H9 (cell line): ENCODE data around the gene NMUR2. TPM values are rescaled to one million over a fixed set of nuclear protein-coding genes. Genes with fewer than 3 reads are reported as not detected.

Experiments
- DNase-seq: peaks from one replicate; pipeline ENCODE4 v3.0.0-alpha.2; 2017
- H2AFZ ChIP-seq: one replicate; pipeline ENCODE4 v1.6.1; 2013; ENCODE audit warnings: mild to moderate bottlenecking, low read length, control low read depth, moderate library complexity
- H2AK5ac ChIP-seq: 2 replicates; pipeline ENCODE4 v1.6.1; 2013; ENCODE audit warnings: low read length, control low read depth, mixed read lengths; ENCODE audit not compliant: insufficient read length
- H2BK120ac ChIP-seq: one replicate; pipeline ENCODE4 v1.6.1; 2013; ENCODE audit warnings: low read depth, mild to moderate bottlenecking, low read length, control low read depth, inconsistent platforms; ENCODE audit not compliant: poor library complexity, severe bottlenecking
- H2BK12ac ChIP-seq: 2 replicates; pipeline ENCODE4 v1.6.1; 2013; ENCODE audit warnings: low read length, control low read depth, mixed read lengths, low read depth; ENCODE audit not compliant: insufficient read length
- H2BK15ac ChIP-seq: 2 replicates; pipeline ENCODE4 v1.6.1; 2013; ENCODE audit warnings: low read depth, low read length, control low read depth
- H2BK20ac ChIP-seq: one replicate; pipeline ENCODE4 v1.6.1; 2013; ENCODE audit warnings: low read depth, mild to moderate bottlenecking, low read length, control low read depth, inconsistent platforms; ENCODE audit not compliant: poor library complexity, severe bottlenecking
- H2BK5ac ChIP-seq: 2 replicates; pipeline ENCODE4 v1.6.1; 2013; ENCODE audit warnings: low read length, control low read depth, mixed read lengths; ENCODE audit not compliant: insufficient read length
- H3K14ac ChIP-seq: 2 replicates; pipeline ENCODE4 v1.6.1; 2013; ENCODE audit warnings: low read length, control low read depth; ENCODE audit not compliant: insufficient read depth
- H3K18ac ChIP-seq: 2 replicates; pipeline ENCODE4 v1.6.1; 2013; ENCODE audit warnings: low read depth, mild to moderate bottlenecking, mixed read lengths, low read length, control low read depth; ENCODE audit not compliant: insufficient read length
- H3K23ac ChIP-seq: 2 replicates; pipeline ENCODE4 v1.6.1; 2013; ENCODE audit warnings: low read length, control low read depth, mixed read lengths, low read depth; ENCODE audit not compliant: insufficient read length
- H3K23me2 ChIP-seq: 2 replicates; pipeline ENCODE4 v1.6.1; 2013; ENCODE audit warnings: low read depth, mild to moderate bottlenecking, mixed read lengths, low read length, control low read depth; ENCODE audit not compliant: insufficient read length, poor library complexity, severe bottlenecking
- H3K27ac ChIP-seq: 2 replicates; pipeline ENCODE4 v1.5.1; 2013; ENCODE audit warnings: low read length, control low read depth, mixed read lengths, low read depth; ENCODE audit not compliant: insufficient read length
- H3K27me3 ChIP-seq: 2 replicates; pipeline ENCODE4 v1.6.1; 2013; ENCODE audit warnings: low read length, control low read depth, inconsistent platforms; ENCODE audit not compliant: insufficient read depth
- H3K4ac ChIP-seq: 2 replicates; pipeline ENCODE4 v1.6.1; 2013; ENCODE audit warnings: low read depth, mild to moderate bottlenecking, control low read depth, inconsistent platforms, low read length, moderate library complexity
- H3K4me1 ChIP-seq: 2 replicates; pipeline ENCODE4 v1.6.1; 2013; ENCODE audit warnings: low read length, control low read depth, inconsistent platforms; ENCODE audit not compliant: insufficient read depth
- H3K4me2 ChIP-seq: 2 replicates; pipeline ENCODE4 v1.6.1; 2013; ENCODE audit warnings: low read length, control low read depth, mixed read lengths; ENCODE audit not compliant: insufficient read length, insufficient read depth
- H3K56ac ChIP-seq: 2 replicates; pipeline ENCODE4 v1.6.1; 2013; ENCODE audit warnings: low read depth, mild to moderate bottlenecking, mixed read lengths, low read length, control low read depth; ENCODE audit not compliant: insufficient read length
- H3K79me1 ChIP-seq: 2 replicates; pipeline ENCODE4 v1.6.1; 2013; ENCODE audit warnings: low read depth, mild to moderate bottlenecking, moderate library complexity, low read length, control low read depth, inconsistent platforms; ENCODE audit not compliant: insufficient read depth, poor library complexity, severe bottlenecking
- H3K79me2 ChIP-seq: 2 replicates; pipeline ENCODE4 v1.6.1; 2013; ENCODE audit warnings: low read length, control low read depth, inconsistent platforms; ENCODE audit not compliant: insufficient read depth
- H3K9ac ChIP-seq: 2 replicates; pipeline ENCODE4 v1.6.1; 2013; ENCODE audit warnings: low read length, control low read depth, mixed read lengths; ENCODE audit not compliant: insufficient read length; ENCODE audit errors: extremely low read depth
- H3K9me3 ChIP-seq: one replicate; pipeline ENCODE4 v1.6.1; 2013; ENCODE audit warnings: low read depth, low read length, inconsistent platforms; ENCODE audit not compliant: control insufficient read depth
- H3T11ph ChIP-seq: one replicate; pipeline ENCODE4 v1.6.1; 2013; ENCODE audit warnings: mild to moderate bottlenecking, low read length, control low read depth, inconsistent platforms
- H4K20me1 ChIP-seq: one replicate; pipeline ENCODE4 v1.6.1; 2013; ENCODE audit not compliant: control insufficient read depth, insufficient read length, insufficient read depth
- H4K5ac ChIP-seq: 2 replicates; pipeline ENCODE4 v1.6.1; 2013; ENCODE audit warnings: low read depth, mild to moderate bottlenecking, mixed read lengths, low read length, control low read depth; ENCODE audit not compliant: insufficient read length
- H4K8ac ChIP-seq: replicated peaks from 2 replicates; pipeline ENCODE4 v1.6.1; 2013; ENCODE audit warnings: low read length, control low read depth, mixed read lengths, low read depth; ENCODE audit not compliant: insufficient read length
- H4K91ac ChIP-seq: 2 replicates; pipeline ENCODE4 v1.6.1; 2013; ENCODE audit warnings: low read depth, mild to moderate bottlenecking, moderate library complexity, mixed read lengths, low read length, control low read depth; ENCODE audit not compliant: insufficient read length
- H3K27ac Mint-ChIP-seq, 3 experiments: 2 replicates in 2 of 3; 3 replicates in 1 of 3; pipeline ENCODE4 v1.8.0; 2020 to 2021; ENCODE audit warnings: mixed read lengths in 3 of 3, mild to moderate bottlenecking in 1 of 3, moderate library complexity in 1 of 3
- H3K27me3 Mint-ChIP-seq: 2 replicates; pipeline ENCODE4 v1.8.0; 2021; ENCODE audit warnings: low read depth, mild to moderate bottlenecking, moderate library complexity, mixed read lengths
- H3K36me3 Mint-ChIP-seq, 3 experiments: 2 replicates in 2 of 3; 3 replicates in 1 of 3; pipeline ENCODE4 v1.8.0; 2020 to 2021; ENCODE audit warnings: low read depth in 3 of 3, mixed read lengths in 3 of 3; ENCODE audit not compliant: insufficient read depth in 1 of 3
- H3K4me1 Mint-ChIP-seq, 2 experiments: 2 replicates each; pipeline ENCODE4 v1.8.0; 2020; ENCODE audit warnings: mixed read lengths in 2 of 2
- H3K4me3 Mint-ChIP-seq, 2 experiments: 2 replicates in 1 of 2; 3 replicates in 1 of 2; pipeline ENCODE4 v1.8.0; 2020 to 2021; ENCODE audit warnings: mild to moderate bottlenecking in 2 of 2, mixed read lengths in 2 of 2, moderate library complexity in 1 of 2
- H3K9me3 Mint-ChIP-seq, 2 experiments: 2 replicates in 1 of 2; 3 replicates in 1 of 2; pipeline ENCODE4 v1.8.0; 2020; ENCODE audit warnings: mild to moderate bottlenecking in 2 of 2, mixed read lengths in 2 of 2, moderate library complexity in 1 of 2
- CTCF ChIP-seq: fragments of 200-600 bp; sonication (generic); conservative IDR thresholded peaks from 3 replicates; pipeline ENCODE4 v1.8.0; 2021; ENCODE audit warnings: antibody characterized with exemption, mild to moderate bottlenecking
- WGBS: extraction: QIAGEN DNeasy Blood & Tissue Kit; methylation state at CpG from one replicate; pipeline ENCODE4 v1.1.7; 2013; ENCODE audit warnings: missing lambda C conversion rate, low lambda C conversion rate, mixed read lengths; ENCODE audit not compliant: insufficient read length; ENCODE audit errors: extremely low coverage; 5-methylcytosine and 5-hydroxymethylcytosine counted together
- total RNA-seq: library from RNA; stranded (reverse); gene quantifications from 2 replicates; pipeline ENCODE4 v1.2.1, GENCODE V29; 2021

The NMUR2 gene
- total RNA-seq, 1 experiment from 2014 or later, result 0.11 TPM

- H2AK5ac ChIP-seq, result no peak overlapping the region
- no peak overlapping the region for H3K4ac ChIP-seq
- no peaks in the 10 kb centered on the region for H3K27me3 ChIP-seq
- no peak overlapping the region for H4K91ac ChIP-seq
- H3K56ac ChIP-seq, result no peak overlapping the region
- Mint-ChIP-seq H3K4me3 (no peak overlapping the region), H3K4me1 (peaks cover 4 to 9% of the 10 kb centered on the region in 2 experiments), H3K9me3 (peaks cover 13 to 23% of the 10 kb centered on the region in 2 experiments), H3K27ac (no peak overlapping the region), H3K36me3 (peaks cover 0 to 20% (median 17%) of the 10 kb centered on the region in 3 experiments; a peak in 5 of 7 replicates), H3K27me3 (no peaks in the 10 kb centered on the region)
- no peak overlapping the region for H4K5ac ChIP-seq
- H3K27ac ChIP-seq, result no peak overlapping the region
- no peak overlapping the region for H3T11ph ChIP-seq
- no CpG with 5 or more reads among the region's 1 CpG for WGBS
- H2BK120ac ChIP-seq, result no peak overlapping the region
- H2BK15ac ChIP-seq, result no peak overlapping the region
- H4K8ac ChIP-seq, result no peak overlapping the region
- H2AFZ ChIP-seq, result no peak overlapping the region
- H3K79me2 ChIP-seq, result no peaks in the 10 kb centered on the region
- H3K14ac ChIP-seq, result no peak overlapping the region
- no peaks in the 10 kb centered on the region for H4K20me1 ChIP-seq
- no peaks in the 10 kb centered on the region for H3K9me3 ChIP-seq
- H3K18ac ChIP-seq, result no peak overlapping the region
- no peak overlapping the region for H2BK5ac ChIP-seq
- no peak overlapping the region for H2BK12ac ChIP-seq
- no peak overlapping the region for H3K23ac ChIP-seq
- no peaks in the 10 kb centered on the region for H3K79me1 ChIP-seq
- no peak overlapping the region for H2BK20ac ChIP-seq
- H3K4me2 ChIP-seq, result no peak overlapping the region
- no peak overlapping the region for H3K9ac ChIP-seq
- H3K23me2 ChIP-seq, result no peaks in the 10 kb centered on the region
- TF ChIP-seq CTCF, result no peak
- H3K4me1 ChIP-seq, result no peaks in the 10 kb centered on the region
- no peak for DNase-seq
Observed at GRCh38 chr5:152388610-152389009, 16.5 kb downstream of the NMUR2 start.
